ENCODE measurements around the gene GUCY1A1.

Gene GUCY1A1

GRCh38 chr4:155656025-155656424 lies 10.6 kb upstream of the GUCY1A1 start:
- Histone ChIP-seq H3K36me3 (ENCODE audit: control insufficient read depth, insufficient read depth, low read length) (no peaks in the 10 kb centered on the region), H3K27me3 (replicated peaks; ENCODE audit: control insufficient read depth, insufficient read depth, low read length) (no peaks in the 10 kb centered on the region; the same call in 1 of the 2 replicates), H3K4me3 (replicated peaks; ENCODE audit: low read depth, low read length) (no peak overlapping the region)
- no peak for DNase-seq (ENCODE audit: extremely low read depth, insufficient read length)
- TF ChIP-seq CTCF (IDR thresholded peaks at IDR 0.05; ENCODE audit: insufficient read depth, low read length, poor library complexity, severe bottlenecking) = no peak

GRCh38 chr4:155657169-155657568 lies 9.5 kb upstream of the GUCY1A1 start:
- no peaks in the 10 kb centered on the region for H3K36me3 ChIP-seq (ENCODE audit: control insufficient read depth, insufficient read depth, low read length)
- no peak for TF ChIP-seq CTCF (IDR thresholded peaks at IDR 0.05; ENCODE audit: insufficient read depth, low read length, poor library complexity, severe bottlenecking)
- DNase-seq (ENCODE audit: extremely low read depth, insufficient read length) = no peak

DNA sequence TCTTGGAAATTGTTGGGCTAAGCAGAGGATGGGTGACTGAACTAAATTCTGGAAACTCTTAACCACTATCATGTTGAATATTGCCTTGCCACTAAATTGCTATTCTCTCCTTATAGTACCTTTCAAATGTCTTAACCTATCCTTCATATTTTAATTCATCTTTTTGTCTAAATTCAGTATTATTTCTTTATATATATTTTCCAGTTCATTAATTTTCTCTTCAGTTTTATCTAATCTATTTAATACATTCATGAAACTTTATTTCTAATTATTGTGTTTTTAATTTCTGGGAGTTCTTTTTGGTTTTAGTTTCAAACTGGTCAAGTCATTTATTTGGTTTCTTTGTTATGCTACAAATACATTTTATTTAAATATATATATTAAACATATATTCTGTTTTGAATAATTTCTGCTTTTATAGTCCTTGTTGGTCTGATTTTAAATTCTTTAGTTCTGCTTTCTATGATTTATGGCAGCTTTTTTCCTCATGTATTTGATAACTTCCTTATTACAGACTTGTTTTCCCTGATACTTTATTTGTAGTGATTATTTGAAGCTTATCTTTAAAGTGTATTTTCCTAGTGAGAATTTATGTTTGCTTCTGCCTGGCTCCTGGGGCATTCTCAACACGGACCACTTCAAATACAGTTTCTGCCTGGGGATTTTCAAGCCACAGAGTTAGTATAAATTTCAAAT lies 8.5 kb upstream of the GUCY1A1 start:
- Histone ChIP-seq H3K4me3 (replicated peaks; ENCODE audit: low read depth, low read length) (no peak overlapping the region), H3K36me3 (ENCODE audit: control insufficient read depth, insufficient read depth, low read length) (no peaks in the 10 kb centered on the region), H3K27me3 (replicated peaks; ENCODE audit: control insufficient read depth, insufficient read depth, low read length) (no peaks in the 10 kb centered on the region; the same call in 1 of the 2 replicates)
- no peak for TF ChIP-seq CTCF (IDR thresholded peaks at IDR 0.05; ENCODE audit: insufficient read depth, low read length, poor library complexity, severe bottlenecking)
- no peak for DNase-seq (ENCODE audit: extremely low read depth, insufficient read length)

More at GRCh38 chr4:155657169-155657568, 9.5 kb upstream of the GUCY1A1 start:
- Histone ChIP-seq H3K4me3 (replicated peaks; ENCODE audit: low read depth, low read length) (no peak overlapping the region), H3K27me3 (replicated peaks; ENCODE audit: control insufficient read depth, insufficient read depth, low read length) (no peaks in the 10 kb centered on the region; the same call in 1 of the 2 replicates)

DNA sequence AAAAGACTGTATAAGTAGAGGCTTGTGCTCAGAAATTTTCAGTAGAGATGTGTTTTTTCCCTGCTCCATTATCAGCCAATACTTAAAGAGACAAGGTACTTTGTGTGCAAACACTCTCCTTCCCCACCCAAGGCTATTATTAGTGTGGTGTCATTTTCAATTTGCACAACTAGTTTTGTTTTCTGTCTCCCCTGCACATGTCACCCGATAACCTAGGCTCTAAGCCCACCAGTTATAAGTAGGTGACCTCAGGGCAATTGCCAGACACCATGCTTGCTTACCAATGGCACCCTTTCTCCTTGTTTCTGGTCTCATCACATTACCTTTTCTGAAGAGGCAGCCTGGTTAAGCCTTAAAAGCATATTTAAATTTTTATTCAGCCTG lies 8.0 kb upstream of the GUCY1A1 start:
- no peak for DNase-seq (ENCODE audit: extremely low read depth, insufficient read length)
- Histone ChIP-seq H3K4me3 (replicated peaks; ENCODE audit: low read depth, low read length) (no peak overlapping the region), H3K36me3 (ENCODE audit: control insufficient read depth, insufficient read depth, low read length) (no peaks in the 10 kb centered on the region), H3K27me3 (replicated peaks; ENCODE audit: control insufficient read depth, insufficient read depth, low read length) (no peaks in the 10 kb centered on the region; the same call in 1 of the 2 replicates)
- TF ChIP-seq CTCF (IDR thresholded peaks at IDR 0.05; ENCODE audit: insufficient read depth, low read length, poor library complexity, severe bottlenecking) = no peak

DNA sequence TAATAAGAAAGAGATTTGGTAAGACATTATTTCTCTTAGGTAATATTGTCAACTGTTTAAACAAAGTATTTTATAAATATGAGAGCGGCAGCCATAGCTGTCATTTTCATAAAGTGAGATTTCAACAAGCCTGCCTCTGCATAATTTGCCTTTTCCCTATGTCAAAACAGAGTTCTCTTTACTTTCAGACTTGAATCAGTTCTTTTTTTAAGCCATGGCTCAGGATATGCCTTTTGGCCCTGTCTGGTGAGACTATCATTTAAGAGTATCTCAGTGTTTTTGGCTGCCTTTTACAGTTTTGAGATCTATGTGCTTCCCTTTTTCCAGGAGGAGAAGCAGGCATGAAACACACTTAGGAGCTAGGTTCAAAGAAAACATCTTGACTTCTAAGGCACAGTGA lies 7.5 kb upstream of the GUCY1A1 start:
- Histone ChIP-seq H3K27me3 (replicated peaks; ENCODE audit: control insufficient read depth, insufficient read depth, low read length) (no peaks in the 10 kb centered on the region; the same call in 1 of the 2 replicates), H3K4me3 (replicated peaks; ENCODE audit: low read depth, low read length) (no peak overlapping the region), H3K36me3 (ENCODE audit: control insufficient read depth, insufficient read depth, low read length) (no peaks in the 10 kb centered on the region)
- no peak for TF ChIP-seq CTCF (IDR thresholded peaks at IDR 0.05; ENCODE audit: insufficient read depth, low read length, poor library complexity, severe bottlenecking)
- DNase-seq (ENCODE audit: extremely low read depth, insufficient read length) = no peak

Data from GM06990 (cell line).